ENCODE results near the gene ITGB5.

DNA sequence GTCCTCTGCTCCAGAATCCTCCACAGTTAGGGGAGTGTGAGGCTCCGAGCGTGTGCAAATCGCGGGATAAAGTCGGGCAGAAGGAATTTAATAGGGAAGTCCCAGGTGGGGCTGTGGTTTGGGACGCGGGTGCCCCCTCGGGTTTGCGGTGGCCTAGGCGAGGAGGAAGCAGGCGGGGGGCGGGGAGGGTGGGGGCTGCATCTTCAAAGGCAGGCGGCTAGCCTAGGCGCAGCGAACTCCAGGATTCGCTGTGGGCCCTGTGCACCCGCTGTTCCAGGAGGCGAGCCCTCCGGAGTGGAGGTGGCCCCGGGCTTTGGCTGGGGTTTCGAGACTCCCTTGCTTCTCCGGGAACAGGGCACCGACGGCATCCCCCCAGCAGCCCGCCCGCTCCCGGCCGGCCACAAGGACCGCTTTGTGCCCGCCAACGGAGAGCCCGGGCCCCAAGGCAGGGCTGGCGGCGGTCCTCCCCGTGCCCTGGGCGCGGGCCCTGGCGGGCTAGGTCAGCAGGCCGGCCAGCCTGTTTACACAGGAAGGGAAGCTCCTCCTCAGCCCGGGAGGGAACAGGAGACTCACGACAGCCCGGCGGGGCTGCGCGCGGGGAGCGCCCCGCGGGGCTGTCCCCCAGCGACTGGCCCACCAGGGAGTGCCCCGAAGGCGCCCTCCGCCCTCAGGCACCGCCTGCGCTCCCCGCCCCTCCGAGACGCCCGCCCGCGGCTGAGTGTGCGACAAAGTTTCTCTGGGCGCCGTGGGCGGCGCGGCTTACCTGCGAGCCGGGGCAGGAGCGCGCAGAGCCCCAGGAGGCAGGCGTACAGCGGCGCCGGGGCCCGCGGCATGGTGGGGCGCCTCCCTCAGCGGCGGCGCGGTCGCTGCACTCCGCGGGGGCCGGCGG lies 753 bp downstream of the ITGB5 start:
- TF ChIP-seq POLR2A (IDR thresholded peaks at IDR 0.05; ENCODE audit: low read depth, low read length) (no peak), TAF1 (IDR thresholded peaks at IDR 0.05; ENCODE audit: low read depth, low read length) (no peak)
